ENCODE results near the gene HADH. TPM values are rescaled to one million over a fixed set of nuclear protein-coding genes. Genes with fewer than 3 reads are reported as not detected.

Gene HADH
- total RNA-seq, 1 experiment from 2014 or later: 26.2 TPM

- POLR2A ChIA-PET: interaction anchor here (0.6 kb wide), 1 partner anchor 471 kb away, joined by 3 read pairs; no protein-coding TSS in a partner anchor
- no peak overlapping the region for H3K4me3 Mint-ChIP-seq (ENCODE audit: unreplicated experiment)
- peaks cover 6% of the 10 kb centered on the region for H3K4me1 Mint-ChIP-seq (ENCODE audit: insufficient read depth, unreplicated experiment)
- no peaks in the 10 kb centered on the region for H3K36me3 Mint-ChIP-seq (ENCODE audit: insufficient read depth, unreplicated experiment)
- CTCF ChIA-PET: interaction anchor here (1.0 to 3.4 kb wide), 4 partner anchors 10 to 519 kb away, joined by 3 to 17 read pairs (median 7); no protein-coding TSS in a partner anchor
- no peak for DNase-seq (ENCODE audit: unreplicated experiment)
- H3K27me3 Mint-ChIP-seq (ENCODE audit: insufficient read depth, unreplicated experiment): no peaks in the 10 kb centered on the region
- no peak overlapping the region for H3K27ac Mint-ChIP-seq (ENCODE audit: low read depth, unreplicated experiment)
- no peaks in the 10 kb centered on the region for H3K9me3 Mint-ChIP-seq (ENCODE audit: unreplicated experiment)
- no TSS peak for BruUV-seq (replicated peaks)
- TF ChIP-seq CTCF (IDR thresholded peaks at IDR 0.05; ENCODE audit: unreplicated experiment): no peak
- intact Hi-C loops (cut with micrococcal nuclease): no loop called here
Measured at GRCh38 chr4:108055787-108056186, 66.1 kb downstream of the HADH start.

- no peak for DNase-seq (ENCODE audit: unreplicated experiment)
- no peak overlapping the region for H3K4me3 Mint-ChIP-seq (ENCODE audit: unreplicated experiment)
- peaks cover 6% of the 10 kb centered on the region for H3K4me1 Mint-ChIP-seq (ENCODE audit: insufficient read depth, unreplicated experiment)
- CTCF ChIA-PET: interaction anchor here (0.8 to 3.4 kb wide), 5 partner anchors 10 to 518 kb away, joined by 3 to 17 read pairs (median 7); no protein-coding TSS in a partner anchor
- TF ChIP-seq CTCF (IDR thresholded peaks at IDR 0.05; ENCODE audit: unreplicated experiment): no peak
- no TSS peak for BruUV-seq (replicated peaks)
- intact Hi-C loops (cut with micrococcal nuclease): no loop called here
- no peaks in the 10 kb centered on the region for H3K9me3 Mint-ChIP-seq (ENCODE audit: unreplicated experiment)
- H3K27me3 Mint-ChIP-seq (ENCODE audit: insufficient read depth, unreplicated experiment): no peaks in the 10 kb centered on the region
- POLR2A ChIA-PET: no interaction called here
- no peaks in the 10 kb centered on the region for H3K36me3 Mint-ChIP-seq (ENCODE audit: insufficient read depth, unreplicated experiment)
- no peak overlapping the region for H3K27ac Mint-ChIP-seq (ENCODE audit: low read depth, unreplicated experiment)
Measured at GRCh38 chr4:108056418-108056817, 66.7 kb downstream of the HADH start.

GRCh38 chr4:108058685-108059440 is 69.2 kb downstream of the HADH start:
- Mint-ChIP-seq H3K27ac (ENCODE audit: low read depth, unreplicated experiment) (peak overlapping the region; percentile 25), H3K9me3 (ENCODE audit: unreplicated experiment) (no peaks in the 10 kb centered on the region), H3K27me3 (ENCODE audit: insufficient read depth, unreplicated experiment) (no peaks in the 10 kb centered on the region), H3K4me1 (ENCODE audit: insufficient read depth, unreplicated experiment) (peaks cover 6% of the 10 kb centered on the region), H3K36me3 (ENCODE audit: insufficient read depth, unreplicated experiment) (no peaks in the 10 kb centered on the region), H3K4me3 (ENCODE audit: unreplicated experiment) (no peak overlapping the region)
- ChIA-PET POLR2A (interaction anchor here (1.2 to 1.8 kb wide), 3 partner anchors 12 to 573 kb away, joined by 3 to 6 read pairs (median 4); no protein-coding TSS in a partner anchor), CTCF (interaction anchor here (0.7 to 6.5 kb wide), 19 partner anchors 10 to 524 kb away, joined by 3 to 128 read pairs (median 7); no protein-coding TSS in a partner anchor)
- no TSS peak for BruUV-seq (replicated peaks)
- TF ChIP-seq CTCF (IDR thresholded peaks at IDR 0.05; ENCODE audit: unreplicated experiment): no peak
- intact Hi-C loops (cut with micrococcal nuclease): no loop called here
- DNase-seq (ENCODE audit: unreplicated experiment): peak; percentile 55

GRCh38 chr4:108060164-108060563 is 70.5 kb downstream of the HADH start:
- intact Hi-C loops (cut with micrococcal nuclease): loop anchor here (1.0 kb wide), 2 partner anchors 433 to 512 kb away; no protein-coding TSS in a partner anchor
- CTCF ChIA-PET: interaction anchor here (0.6 to 6.5 kb wide), 38 partner anchors 9 to 596 kb away, joined by 3 to 128 read pairs (median 4); partner anchors contain the start of gene LEF1
- BruUV-seq (replicated peaks): no TSS peak

More at GRCh38 chr4:108060164-108060563, 70.5 kb downstream of the HADH start:
- Mint-ChIP-seq H3K4me3 (ENCODE audit: unreplicated experiment) (no peak overlapping the region), H3K27ac (ENCODE audit: low read depth, unreplicated experiment) (no peak overlapping the region), H3K9me3 (ENCODE audit: unreplicated experiment) (no peaks in the 10 kb centered on the region), H3K4me1 (ENCODE audit: insufficient read depth, unreplicated experiment) (peaks cover 6% of the 10 kb centered on the region), H3K27me3 (ENCODE audit: insufficient read depth, unreplicated experiment) (no peaks in the 10 kb centered on the region), H3K36me3 (ENCODE audit: insufficient read depth, unreplicated experiment) (no peaks in the 10 kb centered on the region)
- DNase-seq (ENCODE audit: unreplicated experiment): peak; percentile 45
- POLR2A ChIA-PET: interaction anchor here (0.6 to 1.8 kb wide), 4 partner anchors 58 to 772 kb away, joined by 3 to 4 read pairs (median 4); partner anchors contain the start of gene RPL34
- TF ChIP-seq CTCF (IDR thresholded peaks at IDR 0.05; ENCODE audit: unreplicated experiment): peak; percentile 38

Measured in MCF 10A (cell line).